Mononuclear cell (primary cell): ENCODE results near the gene RPL13. TPM values are rescaled to one million over a fixed set of nuclear protein-coding genes. Genes with fewer than 3 reads are reported as not detected.

Experiments used
- H3K27me3 ChIP-seq: 2 replicates; pipeline ENCODE4 v1.6.0; 2011; ENCODE audit warnings: low read length, control low read depth; ENCODE audit not compliant: insufficient read depth
- H3K4me1 ChIP-seq: 2 replicates; pipeline ENCODE4 v1.5.1; 2011; ENCODE audit warnings: mild to moderate bottlenecking, low read length, control low read depth; ENCODE audit not compliant: insufficient read depth
- H3K4me3 ChIP-seq: 2 replicates; pipeline ENCODE4 v1.5.1; 2011; ENCODE audit warnings: mild to moderate bottlenecking, low read length, moderate library complexity
- H3K9me3 ChIP-seq: 2 replicates; pipeline ENCODE4 v1.5.1; 2011; ENCODE audit warnings: low read depth, mild to moderate bottlenecking, control low read depth, low read length
- total RNA-seq: library from RNA; depleted of rRNA; stranded (reverse); fragments of >200 nt; gene quantifications from one replicate; pipeline ENCODE4 v1.2.3, GENCODE V29; 2012

The RPL13 gene
- total RNA-seq, 1 donor = 5,060 TPM

- Histone ChIP-seq H3K9me3 (no peaks in the 10 kb centered on the region), H3K4me3 (no peak overlapping the region), H3K27me3 (no peaks in the 10 kb centered on the region), H3K4me1 (peaks cover 5% of the 10 kb centered on the region)
Measured at GRCh38 chr16:89550421-89551007, 10.0 kb upstream of the RPL13 start.

DNA sequence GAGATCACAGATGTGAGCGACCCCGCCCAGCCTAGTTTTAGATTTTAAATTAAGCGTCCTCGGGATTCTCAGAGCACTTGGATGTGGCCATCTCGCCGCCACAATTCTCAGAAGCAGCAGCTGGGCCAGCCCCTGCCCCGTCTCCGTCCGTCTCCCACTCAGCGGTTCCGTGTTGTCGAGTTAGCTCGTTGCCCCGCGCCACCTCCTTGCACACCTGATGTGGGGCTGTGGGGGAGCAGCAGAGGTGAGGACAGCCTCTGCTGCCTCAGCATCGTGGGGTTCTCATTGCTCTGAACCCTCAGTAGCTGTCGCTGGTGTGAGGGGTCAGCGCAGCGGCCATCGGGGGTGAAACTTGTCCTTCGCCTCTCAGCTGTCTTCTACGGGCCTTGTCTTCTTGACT lies 8.2 kb upstream of the RPL13 start:
- Histone ChIP-seq H3K4me1 (peaks cover 9% of the 10 kb centered on the region), H3K27me3 (no peaks in the 10 kb centered on the region)

GRCh38 chr16:89552913-89553312 lies 7.6 kb upstream of the RPL13 start:
- H3K4me3 ChIP-seq = no peak overlapping the region

More for the DNA sequence above, 8.2 kb upstream of the RPL13 start:
- no peak overlapping the region for H3K4me3 ChIP-seq
- no peaks in the 10 kb centered on the region for H3K9me3 ChIP-seq

GRCh38 chr16:89553733-89554132 lies 6.7 kb upstream of the RPL13 start:
- H3K4me3 ChIP-seq = no peak overlapping the region
- no peaks in the 10 kb centered on the region for H3K27me3 ChIP-seq
- no peaks in the 10 kb centered on the region for H3K9me3 ChIP-seq
- peaks cover 20% of the 10 kb centered on the region for H3K4me1 ChIP-seq

More at GRCh38 chr16:89552913-89553312, 7.6 kb upstream of the RPL13 start:
- Histone ChIP-seq H3K4me1 (peaks cover 15% of the 10 kb centered on the region), H3K9me3 (no peaks in the 10 kb centered on the region), H3K27me3 (no peaks in the 10 kb centered on the region)

DNA sequence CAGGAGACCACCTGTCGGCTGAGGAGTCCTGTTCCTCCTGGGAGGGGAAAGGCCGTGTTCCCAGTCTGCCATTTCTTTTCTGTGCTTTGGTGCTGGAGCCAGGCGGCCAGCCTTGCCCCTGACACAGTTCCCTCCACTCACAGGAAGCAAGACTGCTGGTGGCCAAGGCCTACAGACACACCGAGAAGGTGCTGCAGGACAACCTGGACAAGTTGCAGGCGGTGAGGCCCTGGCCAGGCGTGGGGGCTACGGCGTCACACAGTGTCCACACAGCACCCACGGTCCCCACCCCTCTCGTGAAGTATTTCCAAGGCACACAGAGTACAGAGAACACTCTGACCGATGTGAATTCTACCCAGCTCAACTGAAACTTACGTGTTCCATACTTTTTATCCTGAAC lies 6.1 kb upstream of the RPL13 start:
- no peaks in the 10 kb centered on the region for H3K27me3 ChIP-seq
- H3K9me3 ChIP-seq = no peaks in the 10 kb centered on the region
- H3K4me1 ChIP-seq = peaks cover 26% of the 10 kb centered on the region
- H3K4me3 ChIP-seq = no peak overlapping the region

GRCh38 chr16:89555265-89555664 lies 5.2 kb upstream of the RPL13 start:
- no peaks in the 10 kb centered on the region for H3K9me3 ChIP-seq
- no peak overlapping the region for H3K4me3 ChIP-seq
- H3K4me1 ChIP-seq = peaks cover 29% of the 10 kb centered on the region
- H3K27me3 ChIP-seq = no peaks in the 10 kb centered on the region

DNA sequence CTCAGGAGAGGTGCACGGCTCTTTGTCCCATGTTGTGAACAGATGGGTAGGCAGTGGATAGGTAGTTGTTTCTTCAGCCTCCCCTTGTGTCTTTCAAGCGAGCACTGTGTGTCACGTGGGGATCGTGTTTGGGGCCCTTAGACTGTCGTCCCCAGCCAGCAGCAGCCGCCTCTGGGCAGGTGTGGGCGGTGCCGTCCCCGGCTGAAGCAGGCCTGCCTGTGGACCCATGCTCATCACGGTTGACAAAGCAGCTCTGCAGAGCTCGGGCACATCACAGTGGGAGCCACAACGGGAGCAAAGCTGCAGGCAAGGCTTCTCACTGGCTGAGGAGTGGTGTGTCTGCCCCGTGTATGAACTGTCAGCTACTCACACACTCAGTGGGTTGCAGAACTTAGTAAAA lies 4.7 kb upstream of the RPL13 start:
- Histone ChIP-seq H3K9me3 (no peaks in the 10 kb centered on the region), H3K4me1 (peaks cover 29% of the 10 kb centered on the region), H3K4me3 (no peak overlapping the region), H3K27me3 (no peaks in the 10 kb centered on the region)

DNA sequence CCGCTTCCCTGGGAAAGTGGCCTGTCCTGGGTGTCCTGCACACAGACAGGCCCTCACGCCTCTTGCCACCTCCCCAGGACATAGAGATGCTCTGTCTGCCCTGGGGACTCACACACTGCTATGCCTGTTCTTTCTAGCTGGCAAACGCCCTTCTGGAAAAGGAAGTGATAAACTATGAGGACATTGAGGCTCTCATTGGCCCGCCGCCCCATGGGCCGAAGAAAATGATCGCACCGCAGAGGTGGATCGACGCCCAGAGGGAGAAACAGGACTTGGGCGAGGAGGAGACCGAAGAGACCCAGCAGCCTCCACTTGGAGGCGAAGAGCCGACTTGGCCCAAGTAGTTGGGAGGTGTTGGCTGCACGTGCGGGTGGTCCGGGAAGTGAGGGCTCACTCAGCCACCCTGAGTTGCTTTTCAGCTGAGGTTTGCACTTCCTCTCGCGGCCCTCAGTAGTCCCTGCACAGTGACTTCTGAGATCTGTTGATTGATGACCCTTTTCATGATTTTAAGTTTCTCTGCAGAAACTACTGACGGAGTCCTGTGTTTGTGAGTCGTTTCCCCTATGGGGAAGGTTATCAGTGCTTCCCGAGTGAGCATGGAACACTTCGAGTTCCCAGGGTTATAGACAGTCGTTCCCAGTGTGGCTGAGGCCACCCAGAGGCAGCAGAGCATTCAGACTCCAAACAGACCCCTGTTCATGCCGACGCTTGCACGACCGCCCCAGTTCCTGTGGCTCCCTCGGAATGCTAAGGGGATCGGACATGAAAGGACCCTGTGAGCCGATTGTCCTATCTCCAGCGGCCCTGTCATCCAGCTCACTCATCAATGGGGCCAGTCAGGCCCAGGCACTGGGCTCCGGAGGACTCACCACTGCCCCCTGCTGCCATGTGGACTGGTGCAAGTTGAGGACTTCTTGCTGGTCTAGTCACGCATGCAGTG lies 3.5 kb upstream of the RPL13 start:
- no peaks in the 10 kb centered on the region for H3K27me3 ChIP-seq
- no peak overlapping the region for H3K4me3 ChIP-seq
- H3K4me1 ChIP-seq = peaks cover 39% of the 10 kb centered on the region
- H3K9me3 ChIP-seq = no peaks in the 10 kb centered on the region

GRCh38 chr16:89557690-89558490 lies 2.6 kb upstream of the RPL13 start:
- H3K27me3 ChIP-seq = no peaks in the 10 kb centered on the region
- H3K4me3 ChIP-seq = no peak overlapping the region
- H3K9me3 ChIP-seq = no peaks in the 10 kb centered on the region
- H3K4me1 ChIP-seq = peaks cover 48% of the 10 kb centered on the region

DNA sequence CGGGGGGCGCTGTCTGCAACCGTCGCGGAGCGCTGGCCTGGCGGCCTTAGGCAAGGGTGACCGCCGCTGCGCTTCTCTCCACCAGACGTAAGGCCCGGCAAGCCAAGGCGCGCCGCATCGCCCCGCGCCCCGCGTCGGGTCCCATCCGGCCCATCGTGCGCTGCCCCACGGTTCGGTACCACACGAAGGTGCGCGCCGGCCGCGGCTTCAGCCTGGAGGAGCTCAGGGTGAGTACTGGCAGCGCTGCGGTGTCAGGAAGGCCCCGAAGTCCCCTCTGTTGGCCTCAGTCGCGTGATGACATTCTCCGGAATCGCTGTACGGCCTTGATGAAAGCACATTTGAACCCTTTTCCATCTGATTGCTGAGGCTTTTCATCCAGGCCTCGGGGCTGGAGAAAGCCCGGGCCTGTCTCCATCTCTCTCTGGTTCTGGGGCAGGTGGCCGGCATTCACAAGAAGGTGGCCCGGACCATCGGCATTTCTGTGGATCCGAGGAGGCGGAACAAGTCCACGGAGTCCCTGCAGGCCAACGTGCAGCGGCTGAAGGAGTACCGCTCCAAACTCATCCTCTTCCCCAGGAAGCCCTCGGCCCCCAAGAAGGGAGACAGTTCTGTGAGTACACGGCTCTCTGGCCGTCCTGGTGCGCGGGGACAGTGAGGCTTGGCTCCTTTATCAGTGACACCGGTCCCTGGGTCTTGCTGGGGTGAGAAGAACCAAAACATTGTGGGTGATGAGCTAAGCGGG lies 831 bp downstream of the RPL13 start:
- Histone ChIP-seq H3K4me3 (peak overlapping the region; percentile 92), H3K9me3 (no peaks in the 10 kb centered on the region), H3K4me1 (peaks cover 82% of the 10 kb centered on the region), H3K27me3 (no peaks in the 10 kb centered on the region)

DNA sequence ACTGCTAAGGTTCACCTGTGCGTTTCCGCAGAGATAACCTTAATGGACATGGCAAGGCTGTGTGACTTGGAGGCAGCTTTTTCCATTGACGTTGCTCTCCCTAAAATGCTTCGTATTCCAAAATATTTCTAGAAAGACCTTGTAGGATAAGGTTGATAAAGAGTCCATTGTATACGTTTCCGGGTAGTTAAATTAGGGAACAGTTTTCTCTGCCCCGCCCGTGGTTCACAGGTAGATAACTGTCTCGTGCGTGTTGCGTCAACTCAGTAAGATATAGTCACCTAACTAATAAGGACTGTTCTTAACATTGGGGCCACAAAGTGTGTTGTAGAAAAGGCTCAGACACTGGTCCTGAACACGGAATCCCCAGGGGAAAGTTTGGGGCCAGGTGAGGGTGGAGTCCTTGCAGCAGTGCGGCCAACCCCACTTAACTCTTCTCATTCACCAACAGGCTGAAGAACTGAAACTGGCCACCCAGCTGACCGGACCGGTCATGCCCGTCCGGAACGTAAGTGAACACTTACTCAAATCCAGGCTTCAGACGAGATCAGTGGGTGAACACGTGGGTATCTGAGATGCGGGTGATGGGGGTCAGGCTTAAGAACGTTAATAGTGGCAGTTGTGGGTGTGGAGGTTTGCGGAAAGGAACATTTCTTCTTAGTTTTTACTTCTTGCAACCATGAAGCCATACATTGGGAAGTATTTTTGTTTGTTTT lies 1.6 kb downstream of the RPL13 start:
- H3K4me1 ChIP-seq = peaks cover 81% of the 10 kb centered on the region
- no peaks in the 10 kb centered on the region for H3K27me3 ChIP-seq
- peak overlapping the region; percentile 92 for H3K4me3 ChIP-seq
- H3K9me3 ChIP-seq = no peaks in the 10 kb centered on the region

DNA sequence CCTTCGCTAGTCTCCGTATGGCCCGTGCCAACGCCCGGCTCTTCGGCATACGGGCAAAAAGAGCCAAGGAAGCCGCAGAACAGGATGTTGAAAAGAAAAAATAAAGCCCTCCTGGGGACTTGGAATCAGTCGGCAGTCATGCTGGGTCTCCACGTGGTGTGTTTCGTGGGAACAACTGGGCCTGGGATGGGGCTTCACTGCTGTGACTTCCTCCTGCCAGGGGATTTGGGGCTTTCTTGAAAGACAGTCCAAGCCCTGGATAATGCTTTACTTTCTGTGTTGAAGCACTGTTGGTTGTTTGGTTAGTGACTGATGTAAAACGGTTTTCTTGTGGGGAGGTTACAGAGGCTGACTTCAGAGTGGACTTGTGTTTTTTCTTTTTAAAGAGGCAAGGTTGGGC lies 2.5 kb downstream of the RPL13 start:
- H3K4me1 ChIP-seq = peaks cover 72% of the 10 kb centered on the region
- no peaks in the 10 kb centered on the region for H3K27me3 ChIP-seq
- H3K9me3 ChIP-seq = no peaks in the 10 kb centered on the region
- H3K4me3 ChIP-seq = no peak overlapping the region

- H3K4me1 ChIP-seq = peaks cover 65% of the 10 kb centered on the region
Measured at GRCh38 chr16:89563639-89564392, 3.3 kb downstream of the RPL13 start.

More at GRCh38 chr16:89563639-89564392, 3.3 kb downstream of the RPL13 start:
- Histone ChIP-seq H3K27me3 (no peaks in the 10 kb centered on the region), H3K4me3 (no peak overlapping the region), H3K9me3 (no peaks in the 10 kb centered on the region)
